Activated effector memory CD4-positive, alpha-beta T cell treated with anti-CD3 and anti-CD28 coated beads, Interleukin-2, amount 50 U/mL, for 16 hours (primary cell): ENCODE results near the gene RIMS4.
"Not testable (repeated sequence)": the region's sequence is repeated elsewhere in the genome, so short reads cannot be mapped to it uniquely, and the experiment has no call there.

Experiments
- DNase-seq: peaks from one replicate; pipeline ENCODE4 v3.0.0-alpha.2; 2020

RIMS4 gene

DNA sequence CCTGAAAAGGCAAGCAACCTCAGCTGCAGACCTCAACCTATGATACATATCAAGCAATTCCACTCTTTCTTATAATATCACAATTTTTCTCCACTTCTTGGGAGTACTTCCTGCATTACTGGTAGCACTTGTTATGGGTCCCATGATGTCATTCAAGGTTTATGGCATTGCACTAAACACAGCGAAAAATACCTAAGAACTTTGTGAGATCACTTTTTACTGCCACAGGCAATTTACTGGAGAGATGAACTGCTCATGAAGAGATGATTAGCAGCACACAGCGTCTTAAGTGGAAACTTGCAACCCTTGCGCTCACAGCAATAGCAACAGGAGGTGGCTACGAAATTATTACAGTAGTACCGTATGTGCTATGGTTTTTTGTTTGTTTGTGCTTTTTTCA is 19.3 kb upstream of the RIMS4 start:
- DNase-seq: no peak

DNA sequence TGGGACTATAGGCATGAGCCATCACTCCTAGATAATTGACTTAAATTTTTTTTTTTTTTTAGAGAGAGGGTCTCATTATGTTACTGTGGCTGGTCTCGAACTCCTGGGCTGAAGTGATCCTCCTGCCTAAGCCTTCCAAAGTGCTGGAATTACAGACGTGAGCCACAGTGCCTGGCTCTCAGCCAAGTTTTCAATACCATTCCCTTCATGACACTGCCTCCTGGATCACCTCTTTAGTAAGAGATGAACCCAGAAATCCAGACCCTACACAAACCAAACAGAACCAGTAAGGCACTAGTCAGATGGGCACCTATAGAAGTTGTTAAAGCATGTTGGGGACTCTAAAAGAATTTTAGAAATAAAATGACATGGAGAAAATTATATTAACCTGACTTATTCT is 18.3 kb upstream of the RIMS4 start:
- no peak for DNase-seq

DNA sequence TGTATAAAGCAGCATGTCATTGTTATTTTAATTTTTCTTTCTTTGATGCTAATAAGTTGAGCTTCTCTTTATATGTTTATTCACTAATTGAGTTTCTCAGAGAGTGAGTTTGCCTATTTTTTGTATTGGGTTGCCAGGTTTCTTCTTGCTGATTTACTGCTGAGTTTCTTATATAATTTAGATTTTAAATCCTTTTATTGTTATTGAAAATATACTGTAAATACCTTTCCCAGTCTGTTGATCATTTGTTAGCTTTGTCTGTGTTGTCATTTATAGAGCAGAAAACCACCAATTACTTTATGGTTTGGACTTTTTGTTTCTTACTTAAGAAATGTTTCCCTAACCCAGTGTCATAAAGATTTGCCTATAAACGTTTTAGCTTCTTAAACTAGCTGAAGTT is 17.1 kb upstream of the RIMS4 start:
- no peak for DNase-seq

DNA sequence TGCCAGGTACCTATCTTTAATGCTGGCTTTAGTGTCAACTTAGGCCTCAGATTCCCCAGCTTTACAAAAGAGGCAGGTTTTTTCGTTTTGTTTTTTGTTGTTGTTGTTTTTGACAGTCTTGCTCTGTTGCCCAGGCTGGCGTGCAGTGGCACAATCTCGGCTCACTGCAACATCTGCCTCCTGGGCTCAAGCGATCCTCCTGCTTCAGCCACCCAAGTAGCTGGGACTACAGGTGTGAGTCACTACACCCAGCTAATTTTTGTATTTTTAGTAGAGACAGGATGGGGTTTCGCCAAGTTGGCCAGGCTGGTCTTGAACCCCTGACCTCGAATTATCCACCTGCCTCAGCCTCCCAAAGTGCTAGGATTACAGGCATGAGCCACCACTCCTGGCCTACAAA is 11.2 kb upstream of the RIMS4 start:
- not testable (repeated sequence) for DNase-seq

DNA sequence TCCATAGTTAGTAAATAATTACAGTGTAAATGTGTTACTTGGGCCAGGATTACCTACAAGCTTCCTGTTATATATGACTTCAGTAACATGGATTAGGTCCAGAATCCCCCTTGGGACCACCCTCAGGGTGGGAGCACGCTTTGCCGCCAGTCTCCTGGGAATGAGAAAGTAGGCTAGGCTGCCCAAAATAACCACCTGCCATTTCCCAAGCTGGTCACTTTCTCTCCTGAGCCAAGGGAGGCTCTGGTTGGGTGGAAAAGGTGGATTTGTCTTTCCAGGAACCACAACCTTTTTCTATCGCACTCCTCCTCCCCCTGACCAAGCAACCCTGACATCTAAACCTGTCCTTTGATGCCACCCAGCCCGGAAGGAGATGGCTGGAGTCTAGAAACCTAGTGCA is 9.6 kb upstream of the RIMS4 start:
- DNase-seq: no peak

DNA sequence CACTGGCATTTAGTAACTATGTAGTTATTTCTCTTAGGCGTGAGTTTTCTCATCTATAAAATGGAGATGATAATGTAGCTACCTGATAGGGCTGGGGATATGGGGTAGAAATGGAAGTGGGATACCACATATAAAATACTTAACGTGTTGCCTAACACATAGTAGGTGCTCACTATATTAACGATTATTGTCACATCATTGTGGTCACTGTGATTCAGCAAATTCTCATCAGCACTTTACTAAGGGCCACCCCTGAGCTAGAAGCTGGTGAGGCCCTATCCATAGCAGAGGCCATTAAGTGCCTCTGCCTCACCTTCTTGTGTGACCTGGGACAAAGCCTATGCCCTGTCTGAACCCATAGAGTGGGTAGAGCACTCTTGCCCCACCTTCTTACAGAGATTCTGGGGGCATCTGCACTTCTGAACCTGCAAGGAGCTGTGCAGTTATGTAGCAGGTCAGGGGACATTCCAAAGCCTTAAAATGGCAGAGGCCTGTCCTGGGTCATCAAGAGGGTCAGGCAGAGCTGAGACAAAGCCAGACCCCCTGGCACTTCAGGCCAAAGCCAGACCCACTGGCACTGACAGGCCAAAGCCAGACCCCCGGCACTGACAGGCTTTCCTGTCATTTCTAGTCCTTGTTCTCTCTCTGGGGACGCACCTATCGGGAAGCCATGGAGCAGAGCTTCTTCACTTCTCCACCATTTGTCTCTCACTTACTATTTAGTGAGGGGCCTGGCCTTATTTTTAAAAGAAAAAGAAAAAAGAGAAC is 7.0 kb upstream of the RIMS4 start:
- no peak for DNase-seq

DNA sequence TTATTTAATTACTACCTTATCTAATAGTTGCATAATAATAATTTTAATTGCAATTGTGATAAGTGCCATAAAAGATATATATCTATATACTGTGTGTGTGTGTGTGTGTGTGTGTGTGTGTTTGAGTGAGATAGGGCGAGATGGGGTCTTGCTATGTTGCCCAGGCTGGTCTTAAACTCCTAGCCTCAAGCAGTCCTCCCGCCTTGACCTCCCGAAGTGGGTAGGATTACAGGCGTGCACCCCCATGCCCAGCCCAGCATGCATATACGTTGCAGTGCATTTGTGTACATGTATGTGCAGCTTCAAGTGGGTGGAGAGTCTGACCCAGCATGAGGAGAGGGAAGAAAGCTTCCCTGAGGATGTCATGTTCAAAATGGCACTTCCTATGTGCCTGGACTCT is 4.6 kb upstream of the RIMS4 start:
- DNase-seq: no peak

DNA sequence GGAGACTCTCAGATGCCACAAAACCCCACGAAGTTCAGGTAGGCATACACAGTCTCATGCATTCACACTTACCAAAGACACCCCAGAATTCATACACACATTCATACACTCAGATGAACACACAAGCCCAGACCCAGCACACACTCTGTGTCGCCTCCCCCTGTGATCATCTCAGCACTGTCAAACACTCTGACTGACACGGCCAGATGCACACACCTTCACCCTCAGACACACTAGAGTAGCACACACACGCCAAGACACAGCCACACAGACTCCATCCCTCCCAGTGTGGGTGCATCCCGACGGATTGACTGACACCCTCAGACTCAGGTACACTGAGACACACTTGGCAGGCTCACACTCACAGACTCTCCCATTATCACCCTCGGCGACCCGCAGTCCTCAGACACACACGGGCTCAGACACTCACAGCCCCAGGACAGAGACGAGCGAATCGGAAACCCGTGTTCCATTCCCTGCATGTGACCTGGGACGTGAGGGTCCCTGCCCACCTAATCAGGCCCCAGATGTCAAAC is 872 bp upstream of the RIMS4 start:
- DNase-seq: no peak

DNA sequence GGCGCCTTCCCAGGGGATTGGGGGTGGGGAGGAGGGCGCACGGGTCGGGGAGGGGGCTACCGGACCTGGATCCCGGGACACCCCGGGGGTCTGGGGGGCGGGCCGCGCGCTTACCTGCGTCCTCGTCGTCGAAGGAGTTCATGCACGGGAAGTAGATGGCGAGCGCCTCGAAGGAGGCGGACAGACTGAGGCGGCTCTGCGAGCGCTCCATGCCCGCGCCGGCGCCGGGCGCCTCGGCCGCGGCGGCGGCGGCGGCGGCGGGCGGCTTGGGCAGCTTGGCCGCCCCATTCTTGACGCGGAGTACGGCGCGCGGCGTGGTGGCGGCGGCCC is 320 bp downstream of the RIMS4 start:
- DNase-seq: no peak

DNA sequence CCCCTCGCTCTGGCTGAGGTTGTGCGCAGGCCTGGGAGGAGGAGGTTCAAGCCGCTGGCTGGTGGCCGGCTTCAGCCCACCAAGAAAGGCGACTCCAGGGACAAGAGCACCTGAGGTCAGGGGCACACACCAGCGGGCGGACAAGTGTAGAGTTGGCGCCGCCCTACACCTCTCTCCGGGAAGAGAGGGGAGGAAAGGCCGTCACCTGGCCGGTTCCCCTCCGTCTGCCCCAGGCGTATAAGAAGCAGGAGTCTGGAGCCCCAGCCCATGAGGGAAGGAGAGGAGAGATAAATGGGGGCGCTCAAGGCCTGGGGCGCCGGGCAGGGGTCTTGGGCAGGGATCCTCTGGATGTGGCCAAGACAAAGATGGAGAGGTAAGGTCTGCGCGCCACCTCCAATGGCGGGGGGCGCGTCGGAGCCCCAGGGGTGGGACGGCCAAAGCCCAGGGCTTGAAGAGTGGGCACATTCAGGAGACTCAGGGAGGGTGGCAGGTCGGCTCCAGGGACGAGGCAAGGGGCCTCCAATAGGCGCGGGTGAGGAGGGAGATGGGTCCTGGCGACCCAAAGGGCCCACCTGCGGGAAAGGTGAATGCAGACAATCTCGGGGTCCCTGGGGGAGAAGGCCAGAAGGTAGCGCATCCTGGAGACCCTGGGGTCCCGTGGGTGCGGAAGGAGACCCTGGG is 826 bp downstream of the RIMS4 start:
- no peak for DNase-seq

DNA sequence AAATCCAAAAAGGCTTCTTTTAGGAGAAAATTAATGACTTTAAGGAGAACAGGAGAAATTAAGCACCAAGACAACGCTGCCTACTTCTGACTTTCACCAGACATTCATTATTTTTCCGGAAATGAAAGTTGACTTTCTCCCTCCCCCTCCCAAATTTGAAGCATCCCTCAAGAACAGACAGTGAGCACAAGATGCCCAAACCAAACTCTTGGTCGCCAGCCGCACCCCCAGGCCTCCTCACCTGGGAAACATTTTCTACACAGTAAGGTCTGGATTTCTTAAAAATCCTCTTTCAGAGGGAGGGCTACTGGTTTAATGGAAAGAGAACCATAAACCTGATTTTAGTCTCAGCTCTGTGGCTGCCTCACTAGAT is 2.7 kb downstream of the RIMS4 start:
- DNase-seq: no peak

DNA sequence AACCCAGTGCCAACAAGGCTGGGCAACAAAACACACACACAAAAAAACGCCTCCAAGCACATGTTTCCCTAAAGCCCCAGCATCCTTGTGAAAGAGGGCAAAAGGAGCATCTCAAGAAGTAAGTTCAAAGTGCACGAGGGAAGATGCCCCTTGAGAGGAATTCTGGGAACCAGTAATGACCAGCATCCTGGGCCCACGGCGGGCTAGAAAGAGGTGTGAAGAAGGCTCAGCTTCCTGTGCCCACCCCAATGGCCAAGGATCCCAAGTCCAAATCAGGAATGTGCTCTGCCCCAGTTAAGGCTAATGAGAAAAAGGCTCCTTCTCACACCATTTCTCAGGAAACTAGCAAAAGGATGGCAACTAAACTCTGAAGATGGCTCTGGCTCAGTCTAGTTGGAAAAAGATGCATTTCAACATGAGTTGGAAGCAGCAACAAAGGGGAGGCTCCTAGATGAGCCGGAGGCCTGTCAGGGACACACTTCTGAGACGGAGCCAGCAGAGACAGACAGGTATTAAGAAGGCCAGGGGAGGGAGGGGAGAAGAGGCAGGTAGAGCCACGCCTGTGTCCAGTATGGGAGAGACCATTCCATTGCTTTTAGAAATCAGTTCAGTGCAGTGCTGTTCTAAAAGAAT is 3.2 kb downstream of the RIMS4 start:
- DNase-seq: no peak

DNA sequence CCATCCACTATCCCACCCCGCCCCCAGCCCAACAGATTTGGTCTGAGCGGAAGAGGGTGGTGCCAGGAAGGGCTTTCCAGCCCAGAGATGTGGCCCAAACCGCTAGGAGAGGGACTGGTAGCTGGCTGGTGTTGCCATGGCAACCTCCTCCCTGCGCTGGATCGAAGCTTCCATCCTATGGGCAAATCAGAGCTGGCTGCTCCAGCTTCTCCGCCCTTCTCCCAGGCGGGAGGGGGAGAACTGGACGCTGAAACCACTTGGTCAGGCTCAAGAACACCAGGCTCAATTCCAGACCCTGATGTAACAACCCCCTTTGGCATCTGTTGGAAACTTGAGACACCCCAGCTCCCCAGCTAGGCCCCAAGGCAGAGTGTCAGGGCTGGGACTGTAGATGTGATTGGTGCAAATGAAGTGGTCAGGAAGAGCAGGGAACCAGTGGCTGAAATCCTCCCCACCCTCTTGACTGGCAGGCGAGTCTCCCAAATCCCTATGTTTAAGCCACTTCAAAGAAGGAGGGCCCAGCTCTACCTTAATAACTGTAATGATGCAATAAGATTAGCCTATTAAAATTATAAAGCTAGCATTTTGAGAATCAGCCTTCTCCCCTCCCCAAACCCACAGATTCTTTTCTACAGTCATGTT is 4.2 kb downstream of the RIMS4 start:
- DNase-seq: no peak

DNA sequence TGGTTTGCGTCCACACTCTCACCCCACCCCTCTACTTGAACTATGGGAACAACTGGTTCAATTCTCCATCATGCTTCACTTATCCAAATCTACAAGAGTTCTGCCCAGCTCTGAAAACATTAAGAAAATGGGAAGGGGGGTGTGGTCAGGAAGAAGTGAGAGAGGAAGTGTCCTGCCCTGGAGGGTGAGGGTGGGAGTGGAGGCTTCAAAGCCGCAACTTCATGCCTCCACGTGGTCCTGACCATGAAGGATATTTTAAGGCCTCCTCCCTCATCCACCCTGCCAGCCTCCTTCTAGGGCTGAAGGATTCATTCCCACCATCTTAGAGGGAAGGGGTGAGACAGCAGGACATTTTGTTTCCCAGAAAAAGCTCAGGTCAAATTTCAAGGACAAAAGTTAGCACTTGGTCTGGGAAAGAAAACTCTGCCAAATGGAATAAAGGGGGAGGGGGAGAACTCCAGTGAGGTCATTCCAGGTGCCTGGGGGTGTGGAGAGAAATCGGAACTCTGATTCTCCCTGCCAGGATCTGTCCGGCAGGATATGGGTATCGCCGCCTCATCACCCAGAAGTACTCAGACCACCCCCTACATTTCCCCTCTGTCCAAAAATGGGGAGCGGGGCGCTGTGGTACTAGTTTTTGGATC is 4.9 kb downstream of the RIMS4 start:
- DNase-seq: no peak

DNA sequence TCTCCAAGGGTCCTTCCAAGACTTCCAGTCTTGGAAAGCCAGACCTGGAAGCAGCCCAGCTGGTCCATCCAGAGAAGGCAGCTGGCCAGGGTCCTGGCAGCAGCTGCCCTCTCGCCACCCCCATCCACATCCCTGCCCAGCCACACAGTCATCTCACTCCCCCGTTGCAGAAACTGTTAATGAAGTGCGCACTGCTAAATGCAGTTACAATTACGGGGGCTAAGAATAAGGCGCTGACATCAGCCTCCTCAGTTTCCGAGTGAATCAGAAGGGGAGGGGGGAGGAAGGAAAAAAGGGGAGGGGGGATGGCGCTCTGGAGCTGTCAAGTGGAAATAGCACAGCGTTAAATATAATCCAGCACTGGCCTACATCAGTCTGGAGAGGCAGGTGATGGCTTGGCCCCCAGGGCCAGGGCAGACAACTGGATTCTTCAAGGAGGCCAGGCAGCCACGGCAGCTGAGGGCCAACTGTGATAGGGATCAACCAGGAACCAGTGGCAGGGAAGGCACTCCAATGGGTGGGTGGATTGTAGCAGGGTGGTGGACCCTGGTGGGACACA is 6.9 kb downstream of the RIMS4 start:
- DNase-seq: no peak

DNA sequence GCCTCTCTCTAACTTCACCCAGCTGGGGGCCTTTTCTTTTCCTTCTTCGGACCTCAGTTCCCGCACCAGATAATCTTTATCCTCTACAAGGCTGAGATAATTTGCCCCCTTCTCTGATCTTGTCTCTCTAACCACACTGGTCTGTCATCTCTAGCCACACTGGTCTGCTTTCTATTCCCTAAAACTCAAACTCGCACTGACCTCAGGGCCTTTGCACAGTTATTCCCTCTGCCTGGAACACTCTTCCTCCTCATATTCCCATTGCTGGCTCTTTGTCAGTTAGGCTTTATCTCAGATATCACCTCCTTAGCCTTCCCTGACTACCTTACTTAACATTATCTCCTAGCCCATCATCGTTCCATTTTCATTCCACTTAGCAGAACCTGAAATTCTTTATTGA is 7.6 kb downstream of the RIMS4 start:
- DNase-seq: no peak

DNA sequence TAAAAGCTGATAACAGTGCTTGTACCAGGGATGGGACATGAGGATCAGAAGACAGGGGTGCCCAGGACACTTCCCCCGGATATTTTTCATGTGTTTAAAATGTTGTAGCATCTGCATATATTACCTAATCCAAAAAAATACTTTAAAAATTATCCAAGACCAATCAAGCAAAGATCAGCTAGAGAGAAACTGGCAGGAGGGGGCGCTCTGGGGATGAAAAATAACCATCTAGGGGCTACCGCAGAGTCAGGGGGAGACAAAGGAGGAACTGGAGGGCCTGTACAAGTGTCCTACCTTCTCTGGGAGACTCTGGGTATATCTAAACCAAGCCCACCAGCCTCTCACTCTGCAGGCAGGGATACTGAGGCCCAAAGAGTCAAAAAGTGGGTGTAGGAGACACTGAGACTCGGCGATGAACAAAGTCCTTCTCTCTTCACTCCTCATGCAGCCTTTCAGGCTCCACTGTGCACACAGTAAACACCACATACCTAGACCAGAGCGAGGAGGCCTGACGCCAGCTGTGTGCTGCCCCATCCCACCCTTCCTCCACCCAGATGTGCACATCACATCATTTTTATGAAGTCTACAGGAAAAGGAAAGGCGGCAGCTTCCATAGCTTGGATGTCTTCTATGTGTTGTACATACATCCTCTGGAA is 9.8 kb downstream of the RIMS4 start:
- DNase-seq: no peak

DNA sequence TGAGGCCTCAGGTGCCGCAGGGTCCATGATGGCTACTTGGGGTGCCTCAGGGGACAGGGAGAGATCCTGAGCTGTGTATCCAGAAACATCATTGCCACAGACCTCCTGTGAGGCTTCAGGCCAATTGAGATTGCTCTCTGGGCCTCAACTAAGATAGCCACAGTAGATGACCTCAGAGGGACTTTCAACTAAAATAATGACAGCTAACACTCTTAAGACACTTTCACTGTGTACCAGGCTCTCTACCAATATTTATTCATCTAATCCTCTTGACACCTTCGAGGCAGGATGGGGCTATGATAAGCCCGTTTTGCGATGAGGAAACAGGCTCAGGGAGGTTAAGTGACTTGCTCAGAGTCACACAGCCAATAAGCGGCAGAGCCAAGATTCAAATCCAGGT is 10.7 kb downstream of the RIMS4 start:
- DNase-seq: no peak

DNA sequence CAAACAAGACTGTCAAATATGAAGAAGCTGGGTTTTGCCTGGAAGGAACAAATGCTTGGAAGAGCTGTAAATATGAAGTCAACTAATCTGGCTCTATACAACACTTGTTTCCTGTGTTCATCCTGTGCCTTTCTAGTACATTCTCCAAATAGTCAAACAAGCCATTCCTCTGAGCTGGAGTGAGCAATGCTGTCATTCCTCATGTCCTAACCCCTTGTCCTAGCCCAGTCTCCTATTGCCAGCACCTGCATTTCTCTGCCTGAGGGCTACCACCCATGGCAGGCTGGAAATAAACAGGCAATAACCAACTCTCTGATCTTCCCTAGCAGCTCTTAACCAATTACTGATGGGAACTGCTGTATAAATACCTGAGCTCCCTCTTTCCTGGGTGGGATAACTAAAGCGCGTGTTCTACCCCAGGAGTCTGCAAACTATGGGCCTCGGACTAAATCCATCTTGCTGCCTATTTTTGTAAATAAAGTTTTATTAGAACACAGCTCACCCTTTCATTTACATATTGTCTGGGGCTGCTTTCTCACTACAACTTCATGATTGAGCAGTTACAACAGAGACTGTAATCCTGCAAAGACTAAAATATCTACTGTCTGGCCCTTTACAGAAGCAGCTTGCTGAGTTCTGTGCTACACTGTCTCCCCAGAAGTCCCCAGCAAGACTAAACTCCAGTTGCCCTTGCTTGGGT is 13.4 kb downstream of the RIMS4 start:
- no peak for DNase-seq

DNA sequence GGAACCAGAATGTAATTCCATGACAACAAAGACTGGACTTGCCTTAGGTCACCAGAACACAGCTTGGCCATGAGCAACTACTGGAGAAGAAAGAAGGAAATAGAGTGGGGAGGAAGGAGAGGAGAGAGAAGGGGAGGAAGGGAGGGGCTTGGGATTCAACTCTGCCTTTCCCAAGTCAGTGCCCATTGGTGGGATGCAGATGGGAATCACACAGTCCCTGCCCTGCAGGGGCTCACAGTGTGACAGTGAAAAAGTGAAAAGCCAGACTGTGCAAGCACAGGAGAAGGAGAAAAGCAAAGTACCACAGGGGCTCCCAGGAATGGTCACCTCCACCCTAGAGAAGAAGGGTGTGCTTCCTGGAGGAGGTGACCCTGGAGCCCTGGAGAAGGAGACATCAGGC is 14.0 kb downstream of the RIMS4 start:
- no peak for DNase-seq

DNA sequence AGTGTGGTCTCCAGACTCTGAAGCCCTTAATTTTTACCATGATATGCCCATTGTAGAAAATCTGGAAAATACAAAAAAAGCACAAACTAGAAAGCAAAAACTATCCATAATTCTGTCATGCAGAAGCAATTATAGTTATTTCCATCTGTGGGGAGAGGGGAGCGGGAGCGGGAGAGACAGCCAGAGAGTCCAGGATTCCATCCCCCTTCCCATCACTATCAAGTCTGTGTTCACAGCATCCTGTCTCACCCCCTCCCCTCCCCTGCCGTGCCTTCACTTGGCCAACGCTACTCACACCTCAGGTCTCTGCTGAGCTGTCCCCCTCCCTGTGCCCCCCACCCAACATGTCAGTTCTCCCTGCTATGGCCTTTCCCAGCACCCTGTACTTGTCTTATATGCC is 14.5 kb downstream of the RIMS4 start:
- DNase-seq: no peak

DNA sequence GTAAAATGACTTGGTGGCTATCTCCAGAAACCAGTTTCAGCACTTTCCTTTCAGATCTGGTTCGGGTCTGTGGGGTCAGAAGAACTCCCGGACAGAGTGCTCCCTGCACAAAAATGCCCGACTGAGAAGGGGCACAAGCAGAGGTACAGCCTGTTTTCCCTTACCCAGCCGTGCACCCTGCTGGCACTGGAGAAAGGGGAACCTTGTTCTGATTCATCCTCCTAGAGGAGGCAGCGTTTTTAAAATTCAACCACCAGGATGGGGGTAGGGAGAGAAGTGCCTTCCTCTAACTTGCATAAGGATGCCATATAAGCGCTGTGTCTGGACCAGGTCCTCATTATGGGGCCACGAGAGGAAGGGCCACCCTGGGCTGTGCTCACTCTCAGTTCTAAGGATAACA is 17.6 kb downstream of the RIMS4 start:
- no peak for DNase-seq
